Measurements from ENCODE around the gene PBRM1. TPM values are rescaled to one million over a fixed set of nuclear protein-coding genes. Genes with fewer than 3 reads are reported as not detected.

Gene PBRM1
- total RNA-seq, 1 experiment from 2014 or later, result 40.0 TPM

- ATAC-seq, result peak; percentile 77
- no peak overlapping the region for H3K9ac ChIP-seq (ENCODE audit: low read length)
- no peak overlapping the region for H2AFZ ChIP-seq (ENCODE audit: low read depth, low read length, poor library complexity, severe bottlenecking)
- no peaks in the 10 kb centered on the region for H3K27me3 ChIP-seq (ENCODE audit: insufficient read depth, low read length)
- H3K9me2 ChIP-seq (ENCODE audit: insufficient read depth), result no peaks in the 10 kb centered on the region
- no TSS peak for BruUV-seq (replicated peaks)
- POLR2A ChIA-PET, result interaction anchor here (1.0 kb wide), 1 partner anchor 17 kb away, joined by 3 read pairs; the partner anchor contains the start of gene UQCC5
- H3K9me3 ChIP-seq (ENCODE audit: control insufficient read depth in 1 of 2, insufficient read depth in 1 of 2, low read depth in 1 of 2, low read length in 2 of 2), result no peaks in the 10 kb centered on the region
- no peak for DNase-seq (ENCODE audit: low read depth, low spot score)
- H3K4me3 ChIP-seq (replicated peaks in 1 of 2; ENCODE audit: low read depth in 1 of 2, low read length in 2 of 2), result no peak overlapping the region
- H4K20me1 ChIP-seq (ENCODE audit: insufficient read depth), result no peaks in the 10 kb centered on the region
- RAD21 ChIA-PET (ENCODE audit: low non-redundant PET in 1 of 2, low total read pairs in 2 of 2, uncharacterized antibody in 2 of 2, unreplicated experiment in 2 of 2), result no interaction called here
- H3K27ac ChIP-seq (ENCODE audit: low read depth, low read length), result no peak overlapping the region
- H3K36me3 ChIP-seq (ENCODE audit: control insufficient read depth in 1 of 2, insufficient read depth in 2 of 2, low read length in 2 of 2), result no peaks in the 10 kb centered on the region
- H3K4me1 ChIP-seq (ENCODE audit: control insufficient read depth in 1 of 2, insufficient read depth in 2 of 2, low read length in 2 of 2), result peaks cover 0 to 3% of the 10 kb centered on the region in 2 experiments; a peak in 1 of 4 replicates
- CTCF ChIA-PET, result interaction anchor here (0.6 kb wide), 1 partner anchor 464 kb away, joined by 5 read pairs; no protein-coding TSS in a partner anchor
- no peak overlapping the region for H3K4me2 ChIP-seq (ENCODE audit: low read length)
- TF ChIP-seq ZBTB33 (IDR thresholded peaks at IDR 0.05; ENCODE audit: extremely low read depth, insufficient replicate concordance, low read length) (no peak), POLR2AphosphoS5 (IDR thresholded peaks at IDR 0.05; ENCODE audit: low read depth, low read length) (no peak), REST (IDR thresholded peaks at IDR 0.05; ENCODE audit: low read depth) (no peak), CEBPB (IDR thresholded peaks at IDR 0.05; ENCODE audit: low read depth) (no peak), ZFX (IDR thresholded peaks at IDR 0.05) (no peak), SIN3A (IDR thresholded peaks at IDR 0.05; ENCODE audit: low read depth) (no peak), ATF3 (IDR thresholded peaks at IDR 0.05) (no peak), RAD21 (IDR thresholded peaks at IDR 0.05; ENCODE audit: low read depth) (no peak), EZH2 (IDR thresholded peaks at IDR 0.05) (no peak), ELF1 (IDR thresholded peaks at IDR 0.05; ENCODE audit: borderline replicate concordance, low read depth) (no peak), TCF7L2 (IDR thresholded peaks at IDR 0.05; ENCODE audit: borderline replicate concordance, extremely low read depth, insufficient read depth, insufficient read length) (no peak), SRF (IDR thresholded peaks at IDR 0.05; ENCODE audit: low read depth) (no peak), SP1 (IDR thresholded peaks at IDR 0.05; ENCODE audit: low read depth) (no peak), ZNF274 (IDR thresholded peaks at IDR 0.05; ENCODE audit: low read depth, low read length) (no peak), YY1 (IDR thresholded peaks at IDR 0.05; ENCODE audit: extremely low read depth, insufficient replicate concordance, low read depth, low read length) (no peak)
- intact Hi-C loops (cut with micrococcal nuclease), result no loop called here
- H3K79me2 ChIP-seq (ENCODE audit: insufficient read depth, low read length), result no peaks in the 10 kb centered on the region
Observed at GRCh38 chr3:52518723-52519444, 166.8 kb downstream of the PBRM1 start.

All from HCT116 (cell line).